Ishikawa (cell line): ENCODE data around the gene PLAGL2.

Experiments used
- CEBPB ChIP-seq: IDR thresholded peaks from 2 replicates; pipeline ENCODE4 v1.6.1; 2012
- CREB1 ChIP-seq: IDR thresholded peaks from 2 replicates; pipeline ENCODE4 v1.6.1; 2012; ENCODE audit warnings: low read depth
- EGR1 ChIP-seq: IDR thresholded peaks from 2 replicates; pipeline ENCODE4 v1.6.1; 2012
- EP300 ChIP-seq: IDR thresholded peaks from 2 replicates; pipeline ENCODE4 v1.6.1; 2012; ENCODE audit warnings: borderline replicate concordance
- FOXM1 ChIP-seq: IDR thresholded peaks from 2 replicates; pipeline ENCODE4 v1.6.1; 2012; ENCODE audit warnings: low read depth, borderline replicate concordance
- MAX ChIP-seq: IDR thresholded peaks from 2 replicates; pipeline ENCODE4 v1.6.1; 2012
- NFIC ChIP-seq: IDR thresholded peaks from 2 replicates; pipeline ENCODE4 v1.6.1; 2012
- RAD21 ChIP-seq: IDR thresholded peaks from 2 replicates; pipeline ENCODE4 v1.6.1; 2012; ENCODE audit warnings: low read depth
- REST ChIP-seq: IDR thresholded peaks from 2 replicates; pipeline ENCODE4 v1.6.1; 2012; ENCODE audit warnings: low read depth, mild to moderate bottlenecking
- TAF1 ChIP-seq: IDR thresholded peaks from 2 replicates; pipeline ENCODE4 v1.6.1; 2012; ENCODE audit warnings: low read depth, mild to moderate bottlenecking
- TCF12 ChIP-seq: IDR thresholded peaks from 2 replicates; pipeline ENCODE4 v1.6.1; 2012; ENCODE audit warnings: low read depth
- TEAD4 ChIP-seq: IDR thresholded peaks from 2 replicates; pipeline ENCODE4 v1.6.1; 2012
- USF1 ChIP-seq: IDR thresholded peaks from 2 replicates; pipeline ENCODE4 v1.6.1; 2012
- YY1 ChIP-seq: IDR thresholded peaks from 2 replicates; pipeline ENCODE4 v1.6.1; 2012; ENCODE audit warnings: low read depth
- ZBTB7A ChIP-seq: IDR thresholded peaks from 2 replicates; pipeline ENCODE4 v1.6.1; 2012; ENCODE audit warnings: low read depth

Gene PLAGL2

GRCh38 chr20:32204205-32205109 is 3.1 kb downstream of the PLAGL2 start:
- no peak for TF ChIP-seq CREB1
- no peak for TF ChIP-seq FOXM1
- TF ChIP-seq TAF1 = no peak
- no peak for TF ChIP-seq NFIC
- no peak for TF ChIP-seq REST
- TF ChIP-seq EP300 = no peak
- no peak for TF ChIP-seq MAX
- no peak for TF ChIP-seq YY1
- TF ChIP-seq CEBPB = no peak
- TF ChIP-seq EGR1 = no peak
- TF ChIP-seq USF1 = no peak
- TF ChIP-seq RAD21 = no peak
- no peak for TF ChIP-seq TEAD4
- TF ChIP-seq TCF12 = no peak
- no peak for TF ChIP-seq ZBTB7A

- TF ChIP-seq MAX (no peak), NFIC (no peak), CEBPB (no peak), REST (no peak), EP300 (no peak), RAD21 (no peak), YY1 (no peak), ZBTB7A (no peak), TEAD4 (no peak), USF1 (no peak), CREB1 (no peak), EGR1 (no peak), TCF12 (no peak), TAF1 (no peak), FOXM1 (no peak)
These were observed 4.0 kb downstream of the PLAGL2 start for GRCh38 chr20:32203356-32204204.

- no peak for TF ChIP-seq FOXM1
These were observed 5.6 kb downstream of the PLAGL2 start for GRCh38 chr20:32201977-32202363.

GRCh38 chr20:32201296-32201976 is 6.1 kb downstream of the PLAGL2 start:
- no peak for TF ChIP-seq YY1
- TF ChIP-seq CEBPB = no peak
- no peak for TF ChIP-seq MAX
- TF ChIP-seq CREB1 = no peak
- no peak for TF ChIP-seq EGR1

GRCh38 chr20:32199006-32199405 is 8.5 kb downstream of the PLAGL2 start:
- TF ChIP-seq REST (no peak), NFIC (no peak), TAF1 (no peak), FOXM1 (no peak), USF1 (no peak), MAX (no peak), ZBTB7A (no peak), YY1 (no peak), TCF12 (no peak), CEBPB (no peak)
